AG10803 (cell line): ENCODE results near the gene EHD4.

ENCODE experiments used
- DNase-seq: peaks from one replicate; pipeline ENCODE4 v3.0.0; 2010; ENCODE audit warnings: low read depth
- H3K4me3 ChIP-seq: 2 replicates; pipeline ENCODE4 v1.5.1; 2011; ENCODE audit warnings: mild to moderate bottlenecking, low read length, control low read depth
- TF ChIP-seq, protein P1 (sequence below): conservative IDR thresholded peaks from 2 replicates; pipeline ENCODE4 v1.5.1; 2011; ENCODE audit warnings: mild to moderate bottlenecking, low read length, control low read depth, inconsistent platforms

The EHD4 gene

DNA sequence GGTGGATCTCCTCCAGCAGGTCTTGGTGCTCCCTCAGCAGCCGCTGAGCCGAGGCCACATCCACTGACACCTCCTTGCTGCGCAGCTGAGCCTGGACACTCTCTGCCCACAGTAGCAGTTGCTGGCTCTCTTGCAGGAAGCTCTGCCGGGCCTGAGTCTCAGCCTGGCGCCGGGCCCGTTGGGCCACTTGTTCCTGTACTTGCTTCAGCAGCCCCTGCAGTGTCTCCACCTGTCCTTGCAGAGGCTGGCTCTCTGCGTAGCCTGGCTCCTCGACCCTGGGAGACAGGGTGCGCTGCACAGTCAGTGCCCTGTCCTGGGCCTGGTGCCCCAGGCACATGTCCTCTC lies 94.0 kb downstream of the EHD4 start:
- no peak for DNase-seq
- TF ChIP-seq, protein P1, sequence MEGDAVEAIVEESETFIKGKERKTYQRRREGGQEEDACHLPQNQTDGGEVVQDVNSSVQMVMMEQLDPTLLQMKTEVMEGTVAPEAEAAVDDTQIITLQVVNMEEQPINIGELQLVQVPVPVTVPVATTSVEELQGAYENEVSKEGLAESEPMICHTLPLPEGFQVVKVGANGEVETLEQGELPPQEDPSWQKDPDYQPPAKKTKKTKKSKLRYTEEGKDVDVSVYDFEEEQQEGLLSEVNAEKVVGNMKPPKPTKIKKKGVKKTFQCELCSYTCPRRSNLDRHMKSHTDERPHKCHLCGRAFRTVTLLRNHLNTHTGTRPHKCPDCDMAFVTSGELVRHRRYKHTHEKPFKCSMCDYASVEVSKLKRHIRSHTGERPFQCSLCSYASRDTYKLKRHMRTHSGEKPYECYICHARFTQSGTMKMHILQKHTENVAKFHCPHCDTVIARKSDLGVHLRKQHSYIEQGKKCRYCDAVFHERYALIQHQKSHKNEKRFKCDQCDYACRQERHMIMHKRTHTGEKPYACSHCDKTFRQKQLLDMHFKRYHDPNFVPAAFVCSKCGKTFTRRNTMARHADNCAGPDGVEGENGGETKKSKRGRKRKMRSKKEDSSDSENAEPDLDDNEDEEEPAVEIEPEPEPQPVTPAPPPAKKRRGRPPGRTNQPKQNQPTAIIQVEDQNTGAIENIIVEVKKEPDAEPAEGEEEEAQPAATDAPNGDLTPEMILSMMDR, result no peak
- H3K4me3 ChIP-seq, result no peak overlapping the region

DNA sequence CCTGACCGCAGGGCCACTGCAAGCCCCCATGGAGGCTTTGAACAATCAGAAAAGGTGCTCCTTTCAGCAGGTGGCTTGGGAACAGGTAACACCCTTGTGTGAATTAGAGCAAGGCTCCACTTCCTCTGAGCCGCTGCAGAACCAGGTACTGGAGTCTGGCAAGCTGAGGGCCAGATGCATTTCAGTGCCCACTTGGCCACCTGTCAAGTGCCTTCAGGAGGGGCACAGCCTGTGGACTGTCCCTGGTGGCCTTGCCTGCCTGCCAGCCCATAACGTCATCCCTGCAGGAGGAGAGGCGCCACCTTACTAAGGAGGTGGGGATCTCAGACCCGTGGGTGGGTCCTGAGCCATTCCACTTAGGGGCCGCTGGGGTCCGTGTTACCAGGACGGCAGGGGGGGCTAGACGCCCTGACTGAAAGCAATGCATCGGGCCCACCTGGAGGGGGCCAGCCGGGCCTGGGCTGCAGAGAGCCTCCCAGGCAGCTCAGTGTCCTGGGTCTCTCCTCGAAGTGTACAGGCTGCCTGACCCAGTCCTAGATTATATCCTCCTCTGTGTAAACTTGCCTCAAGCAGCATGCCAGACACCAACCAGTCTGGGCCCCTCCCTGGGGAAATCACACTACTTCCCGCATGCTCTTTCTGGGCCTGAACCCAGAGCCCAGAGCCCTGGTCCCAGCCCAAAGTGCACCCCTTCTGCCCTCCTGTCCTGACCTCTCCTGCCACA lies 94.6 kb downstream of the EHD4 start:
- DNase-seq, result no peak
- TF ChIP-seq, protein P1, result no peak
- H3K4me3 ChIP-seq, result no peak overlapping the region

DNA sequence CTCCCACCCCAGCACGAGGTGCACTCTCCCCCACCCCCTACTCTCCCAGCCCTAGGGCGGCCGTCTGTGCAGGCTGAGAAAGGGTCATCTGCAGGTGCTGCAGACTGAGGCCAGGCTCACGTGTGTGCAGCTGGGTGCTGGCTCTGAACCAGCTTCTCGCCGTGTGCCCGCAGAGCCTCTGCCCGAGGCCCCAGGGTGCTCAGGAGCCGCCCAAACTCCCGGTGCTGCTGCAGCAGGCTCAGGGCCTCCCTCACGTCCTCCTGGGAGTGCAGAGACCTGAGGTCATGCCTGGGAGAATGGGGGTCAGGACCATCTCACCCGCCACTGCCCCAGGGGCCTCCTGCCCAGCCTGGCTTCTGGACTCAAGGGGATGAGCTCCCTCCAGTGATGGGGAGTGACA lies 95.7 kb downstream of the EHD4 start:
- TF ChIP-seq, protein P1, result no peak
- no peak for DNase-seq
- H3K4me3 ChIP-seq, result no peak overlapping the region

DNA sequence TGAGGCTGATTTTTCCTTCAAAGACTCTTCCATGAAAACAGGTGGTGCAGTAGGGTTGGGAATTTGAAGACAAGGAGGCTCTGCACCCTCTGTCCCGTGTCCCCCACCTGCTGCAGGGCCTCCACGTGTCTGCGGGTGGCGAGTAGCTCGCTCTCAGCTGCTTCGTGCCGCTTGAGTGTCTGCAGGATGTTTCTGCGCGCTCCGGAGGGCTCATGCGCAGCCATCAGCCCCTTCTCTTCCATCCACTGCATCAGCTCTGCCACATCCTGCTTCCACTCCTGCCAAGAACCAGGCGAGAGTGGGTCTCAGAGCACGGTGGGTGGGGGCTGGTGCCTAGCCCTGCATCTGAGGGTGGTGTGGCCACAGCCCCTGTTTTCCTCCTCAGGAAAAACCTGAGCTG lies 96.3 kb downstream of the EHD4 start:
- H3K4me3 ChIP-seq, result no peak overlapping the region
- no peak for DNase-seq
- TF ChIP-seq, protein P1, result no peak

DNA sequence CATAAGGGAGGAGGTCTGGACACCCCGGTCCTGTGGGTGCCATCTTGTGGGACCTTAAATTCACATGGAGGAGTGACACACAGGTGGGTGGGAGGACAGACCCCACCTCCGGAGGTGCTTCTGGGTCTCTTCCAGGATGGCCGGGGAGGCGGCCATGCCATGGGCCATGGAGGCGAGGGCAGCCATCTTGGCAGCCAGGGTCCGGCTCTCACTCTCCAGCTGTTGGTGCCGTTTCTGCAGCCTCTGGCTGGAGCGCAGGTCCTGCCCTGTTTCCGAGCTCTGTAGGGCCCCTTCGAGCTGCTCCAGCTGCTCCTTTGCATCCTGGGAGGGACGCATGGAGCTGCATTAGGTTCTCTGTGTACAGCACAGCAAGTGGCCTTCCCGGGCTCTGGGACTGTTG lies 97.6 kb downstream of the EHD4 start:
- no peak for DNase-seq
- TF ChIP-seq, protein P1, result no peak
- H3K4me3 ChIP-seq, result no peak overlapping the region

DNA sequence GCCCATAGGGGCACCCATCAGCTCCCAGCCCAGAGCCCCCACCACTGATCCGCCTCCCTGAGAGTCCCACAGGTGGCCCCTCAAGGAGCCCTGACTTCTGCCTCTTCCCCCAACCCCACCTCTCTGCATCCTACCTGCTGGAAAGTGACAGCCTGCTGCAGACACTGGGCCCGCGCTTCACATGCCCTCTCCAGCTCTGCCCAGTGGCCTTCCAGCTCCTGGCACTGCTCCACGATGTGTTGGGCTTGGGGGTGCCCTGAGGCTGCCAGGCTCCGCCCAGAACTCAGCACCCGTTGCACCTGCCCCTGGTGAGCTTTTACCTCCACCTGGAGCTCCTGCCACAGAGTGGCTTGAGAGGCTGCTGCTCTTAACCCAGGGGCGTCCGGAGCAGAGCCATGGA lies 98.6 kb downstream of the EHD4 start:
- DNase-seq, result no peak
- TF ChIP-seq, protein P1, result no peak

DNA sequence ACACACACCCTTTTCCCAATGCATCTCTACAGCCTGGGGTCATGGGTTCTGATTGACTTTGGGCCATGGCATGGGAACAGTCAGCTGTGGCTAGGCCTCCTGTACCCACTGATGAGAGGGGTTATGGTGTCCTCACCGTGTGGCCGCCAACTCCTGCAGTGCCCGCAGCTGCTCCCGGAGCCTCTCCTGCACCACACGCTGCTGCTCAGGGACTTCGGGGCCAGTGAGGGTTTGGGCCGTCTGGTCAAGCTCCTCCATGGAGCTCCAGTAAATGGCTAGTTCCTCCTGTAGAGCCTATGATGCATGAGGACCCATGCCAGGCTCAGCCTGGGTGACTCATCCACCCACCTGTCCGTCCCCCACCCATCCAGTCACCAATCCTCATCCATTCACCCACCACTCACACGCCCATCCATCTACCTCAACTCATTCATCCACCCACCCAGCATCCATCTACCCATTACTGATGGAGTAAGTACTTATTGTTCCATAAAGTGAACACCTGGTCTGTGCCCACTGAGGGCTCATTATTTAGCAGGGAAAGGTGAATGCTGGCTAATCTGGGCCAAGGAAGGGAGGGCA lies 100.1 kb downstream of the EHD4 start:
- H3K4me3 ChIP-seq, result no peak overlapping the region
- no peak for DNase-seq
- TF ChIP-seq, protein P1, result no peak

More for the DNA sequence above, 98.6 kb downstream of the EHD4 start:
- no peak overlapping the region for H3K4me3 ChIP-seq
